GM18505 (cell line): ENCODE data around the gene SLC22A8.

ENCODE experiments used
- ATAC-seq: cut with Tn5 transposase; IDR thresholded peaks from one replicate; pipeline ENCODE4 v1.9.1; 2021; ENCODE audit not compliant: unreplicated experiment
- POLR2A ChIP-seq: IDR thresholded peaks from 4 replicates; pipeline ENCODE4 v1.6.1; 2011; ENCODE audit warnings: borderline replicate concordance; ENCODE audit not compliant: insufficient read depth, insufficient read length; ENCODE audit errors: extremely low read depth

SLC22A8 gene

GRCh38 chr11:63012430-63012829 is 3.2 kb downstream of the SLC22A8 start:
- TF ChIP-seq POLR2A: no peak
- no peak for ATAC-seq

GRCh38 chr11:63010934-63011439 is 4.7 kb downstream of the SLC22A8 start:
- ATAC-seq: no peak
- TF ChIP-seq POLR2A: no peak

- TF ChIP-seq POLR2A: no peak
- no peak for ATAC-seq
Observed at GRCh38 chr11:63007920-63008319, 7.7 kb downstream of the SLC22A8 start.

GRCh38 chr11:63001456-63001855 is 14.2 kb downstream of the SLC22A8 start:
- no peak for ATAC-seq
- no peak for TF ChIP-seq POLR2A

- ATAC-seq: no peak
- TF ChIP-seq POLR2A: no peak
Observed at GRCh38 chr11:62999649-63000048, 16.0 kb downstream of the SLC22A8 start.

GRCh38 chr11:62999156-62999555 is 16.5 kb downstream of the SLC22A8 start:
- TF ChIP-seq POLR2A: no peak
- no peak for ATAC-seq

- TF ChIP-seq POLR2A: no peak
- ATAC-seq: no peak
Observed at GRCh38 chr11:62996271-62996670, 19.4 kb downstream of the SLC22A8 start.

GRCh38 chr11:62994775-62995174 is 20.9 kb downstream of the SLC22A8 start:
- no peak for TF ChIP-seq POLR2A
- ATAC-seq: no peak

GRCh38 chr11:62988276-62988675 is 27.4 kb downstream of the SLC22A8 start:
- TF ChIP-seq POLR2A: no peak
- no peak for ATAC-seq

- TF ChIP-seq POLR2A: no peak
- no peak for ATAC-seq
Observed at GRCh38 chr11:62985041-62985750, 30.4 kb downstream of the SLC22A8 start.

- no peak for ATAC-seq
- TF ChIP-seq POLR2A: no peak
Observed at GRCh38 chr11:62984451-62984991, 31.1 kb downstream of the SLC22A8 start, which contains the start of gene SLC22A6. SLC22A6 (minus strand) TSS chr11:62984967; CDS start chr11:62984690, 277 bp downstream.

GRCh38 chr11:62983536-62984199 is 32.0 kb downstream of the SLC22A8 start:
- ATAC-seq: no peak
- no peak for TF ChIP-seq POLR2A

GRCh38 chr11:62981743-62982142 is 33.9 kb downstream of the SLC22A8 start:
- TF ChIP-seq POLR2A: no peak
- no peak for ATAC-seq
